Measurements from ENCODE around the gene NT5DC4.

- TF ChIP-seq MAX (IDR thresholded peaks at IDR 0.05) (no peak), RXRA (IDR thresholded peaks at IDR 0.05) (no peak), CTCF (IDR thresholded peaks at IDR 0.05; ENCODE audit: low read depth, low read length, missing input control) (no peak), RAD21 (IDR thresholded peaks at IDR 0.05) (no peak), EGR1 (IDR thresholded peaks at IDR 0.05; ENCODE audit: low read depth in 2 of 2) (no peak), JUND (IDR thresholded peaks at IDR 0.05) (no peak), REST (IDR thresholded peaks at IDR 0.05) (no peak), GABPA (IDR thresholded peaks at IDR 0.05 in 1 of 2, conservative IDR thresholded peaks at IDR 0.05 in 1 of 2) (no peak), YY1 (IDR thresholded peaks at IDR 0.05) (no peak)
Observed at GRCh38 chr2:112684415-112684775, 36.4 kb upstream of the NT5DC4 start.
